ENCODE data around the gene ARSG.
A peak's percentile ranks its signal among the peaks of the same experiment; 100 is the strongest.

The ARSG gene

GRCh38 chr17:68456339-68457167 is 165.3 kb downstream of the ARSG start:
- peak; percentile 71 for DNase-seq

DNA sequence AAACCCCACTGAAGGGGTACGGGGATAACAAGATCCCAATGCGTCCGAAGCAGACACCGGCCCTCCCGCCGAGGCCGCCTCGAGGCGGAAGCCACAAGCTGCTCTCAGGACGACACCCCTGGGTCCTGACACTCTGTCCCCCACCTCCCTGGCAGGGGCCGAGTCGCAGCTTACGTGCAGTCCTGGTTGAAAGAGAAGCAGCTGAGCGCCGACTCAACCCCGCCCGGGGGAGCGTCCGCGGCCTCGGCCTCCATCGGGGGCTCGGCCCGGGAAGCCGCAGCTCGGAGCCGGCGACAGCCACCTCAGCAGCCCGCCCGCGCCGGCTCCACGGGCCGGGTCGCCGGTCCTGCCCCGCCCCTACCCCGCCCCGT is 165.9 kb downstream of the ARSG start, which contains the start of gene WIPI1:
TSS of gene WIPI1 (minus strand) at position 329 of the 371 bp plus-strand sequence. CDS start at position 254, 75 bp downstream.
- no peak for DNase-seq

GRCh38 chr17:68457539-68458259 is 166.4 kb downstream of the ARSG start:
- peak; percentile 99 for DNase-seq

DNA sequence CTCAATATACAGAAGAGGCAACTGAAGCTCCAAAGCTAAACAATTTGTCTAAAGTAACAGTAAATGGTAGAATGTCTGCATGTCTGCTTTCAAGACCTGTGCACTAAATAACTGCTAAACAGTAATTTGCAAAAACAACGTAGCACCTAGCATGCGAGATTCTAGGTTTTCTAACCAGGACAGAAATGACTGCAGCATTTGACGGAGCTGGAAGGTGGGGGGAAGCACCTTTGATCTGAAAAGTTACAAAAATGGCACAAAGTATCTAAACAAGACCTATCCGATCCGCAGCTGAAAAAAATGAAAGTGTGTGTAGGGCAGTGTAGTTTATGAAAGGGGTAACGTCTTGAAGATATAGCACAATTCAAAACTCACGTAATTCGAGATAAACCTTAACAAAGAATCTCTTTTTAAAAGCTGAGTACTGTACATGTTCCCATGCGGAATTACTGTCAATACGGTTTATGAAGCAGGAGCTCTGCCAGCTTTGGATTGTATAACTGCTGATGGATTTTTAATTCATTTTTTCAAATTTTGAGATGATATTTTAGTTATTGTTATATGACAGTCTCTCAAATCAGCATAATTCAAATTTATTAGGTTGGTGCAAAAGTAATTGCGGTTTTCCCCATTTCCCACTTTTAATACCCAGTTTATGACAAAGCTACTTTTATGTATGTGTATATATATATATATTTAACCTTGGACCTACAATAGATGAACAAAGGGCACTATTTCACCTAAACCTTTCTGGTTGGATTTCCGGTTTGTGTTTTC is 167.2 kb downstream of the ARSG start:
- DNase-seq: no peak

DNA sequence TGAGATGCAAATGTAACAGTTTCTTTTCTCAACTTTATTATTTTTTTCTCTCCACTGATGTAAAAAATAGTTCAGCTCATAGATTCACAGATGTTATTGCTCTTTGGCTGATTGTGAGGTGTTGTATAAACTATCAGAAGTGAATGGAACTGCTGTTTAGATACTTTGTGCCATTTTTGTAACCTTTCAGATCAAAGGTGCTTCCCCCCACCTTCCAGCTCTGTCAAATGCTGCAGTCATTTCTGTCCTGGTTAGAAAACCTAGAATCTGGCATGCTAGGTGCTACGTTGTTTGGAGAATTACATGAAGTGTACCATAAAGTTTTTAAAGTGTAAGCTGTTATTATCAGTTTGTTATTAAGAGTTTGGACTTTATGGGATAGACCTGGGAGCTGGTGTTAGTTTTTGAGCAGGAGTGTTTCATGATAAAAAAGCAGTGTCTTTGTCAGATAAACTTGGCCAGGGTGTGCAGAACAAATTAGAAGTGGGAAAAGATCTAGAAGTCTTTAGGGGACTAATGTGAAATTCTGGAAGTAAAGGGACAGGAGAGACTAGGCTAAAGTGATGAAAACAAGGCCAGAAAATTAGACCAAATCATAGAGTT is 167.8 kb downstream of the ARSG start:
- no peak for DNase-seq

GRCh38 chr17:68460146-68460545 is 168.9 kb downstream of the ARSG start:
- DNase-seq: no peak

DNA sequence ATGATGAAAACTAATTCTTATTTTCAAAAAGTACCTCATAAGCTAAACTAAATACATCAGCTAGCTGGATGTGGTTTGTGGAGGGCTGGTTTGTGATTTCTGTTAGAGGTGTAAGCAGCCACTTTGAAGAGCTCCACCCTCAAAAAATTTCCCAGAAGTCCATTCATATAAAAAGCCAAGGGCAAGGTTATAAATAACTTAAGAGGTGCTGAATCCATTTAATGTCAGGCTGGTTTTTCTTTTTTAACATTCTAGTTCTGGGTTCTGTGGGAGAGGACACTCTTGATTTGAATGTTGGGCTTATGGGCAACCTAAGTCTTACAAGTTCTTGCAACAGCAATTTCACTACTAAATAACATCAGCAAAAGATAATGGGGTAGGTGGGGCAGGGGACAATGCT is 169.4 kb downstream of the ARSG start:
- peak; percentile 47 for DNase-seq

DNA sequence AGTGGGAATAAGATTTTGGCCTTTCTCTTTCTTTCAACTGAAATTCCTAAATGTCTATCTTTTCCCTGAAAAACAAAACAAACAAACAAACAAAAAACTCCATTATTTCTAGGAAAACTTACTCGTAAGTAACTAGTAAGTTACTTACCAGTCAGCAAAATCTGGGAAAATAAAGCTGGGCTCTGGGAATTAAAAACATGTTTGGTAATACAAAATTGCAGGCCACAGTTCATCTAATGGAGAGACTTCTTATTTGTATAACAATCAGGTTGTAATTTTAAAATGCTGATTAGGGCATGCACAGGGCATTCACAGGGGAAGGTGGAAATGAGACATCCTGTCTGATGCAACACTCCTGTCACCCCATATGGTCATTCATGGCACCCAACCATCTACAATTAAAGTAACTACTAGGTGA is 169.8 kb downstream of the ARSG start:
- DNase-seq: peak; percentile 77

DNA sequence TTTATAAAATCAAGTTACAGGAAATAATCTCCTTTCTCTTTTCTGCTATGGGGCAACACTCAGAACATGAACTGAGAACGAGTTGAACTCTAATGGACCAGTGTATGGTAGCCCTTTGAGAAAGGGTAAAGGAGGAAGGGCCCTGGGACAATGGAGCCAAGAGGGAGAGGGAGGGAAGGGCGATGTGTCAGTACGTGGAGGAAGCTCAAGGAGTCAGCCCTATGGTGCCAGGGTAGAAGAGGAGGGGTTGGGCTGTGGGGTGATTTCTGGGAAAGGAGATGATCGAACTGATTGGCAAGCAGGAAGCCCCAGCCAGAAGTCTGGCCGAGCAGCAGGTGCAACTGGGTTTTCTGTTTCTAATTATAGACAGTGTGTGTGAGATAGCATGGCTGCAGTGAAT is 170.3 kb downstream of the ARSG start:
- DNase-seq: peak; percentile 70

- peak; percentile 94 for DNase-seq
Observed at GRCh38 chr17:68462381-68463210, 171.3 kb downstream of the ARSG start.

DNA sequence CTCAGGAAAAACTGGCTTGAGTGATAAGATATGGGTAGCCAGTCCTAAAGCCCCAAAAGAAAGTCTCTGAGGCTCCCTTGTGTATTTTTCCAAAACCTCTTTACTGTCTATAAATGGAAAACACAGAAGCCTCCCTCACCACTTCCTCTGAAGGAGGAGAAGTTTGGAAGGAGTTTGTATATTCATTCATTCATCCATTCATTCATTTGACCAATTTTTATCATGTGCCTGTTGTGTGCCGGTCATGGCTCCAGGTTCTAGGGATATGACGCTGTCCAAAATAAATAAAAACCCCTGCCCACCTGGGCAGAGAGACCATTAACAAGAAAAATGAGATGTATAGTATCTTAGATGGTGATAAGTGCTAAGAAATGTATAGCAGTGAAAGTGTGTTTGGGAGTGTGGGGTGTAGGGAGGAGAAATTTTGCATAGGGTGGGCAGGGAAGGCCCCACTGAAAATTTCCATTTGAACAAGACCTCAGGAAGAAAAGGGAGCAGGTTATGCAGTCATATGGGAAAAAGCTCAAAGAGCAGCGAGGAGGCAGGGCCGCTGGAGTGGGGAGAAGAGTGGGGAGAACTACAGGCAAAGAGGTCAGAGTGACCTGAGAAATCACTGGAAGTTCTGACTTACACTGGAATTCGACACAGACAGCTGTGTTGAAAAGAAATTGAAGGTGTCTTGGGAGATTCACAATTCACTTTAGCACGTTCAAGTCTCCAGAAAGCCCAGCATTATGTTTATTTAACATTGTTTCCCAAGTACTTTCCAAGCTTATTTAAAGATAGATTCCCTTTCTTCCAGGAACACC is 172.1 kb downstream of the ARSG start:
- DNase-seq: no peak

GRCh38 chr17:68468334-68468733 is 177.0 kb downstream of the ARSG start:
- DNase-seq: no peak

DNA sequence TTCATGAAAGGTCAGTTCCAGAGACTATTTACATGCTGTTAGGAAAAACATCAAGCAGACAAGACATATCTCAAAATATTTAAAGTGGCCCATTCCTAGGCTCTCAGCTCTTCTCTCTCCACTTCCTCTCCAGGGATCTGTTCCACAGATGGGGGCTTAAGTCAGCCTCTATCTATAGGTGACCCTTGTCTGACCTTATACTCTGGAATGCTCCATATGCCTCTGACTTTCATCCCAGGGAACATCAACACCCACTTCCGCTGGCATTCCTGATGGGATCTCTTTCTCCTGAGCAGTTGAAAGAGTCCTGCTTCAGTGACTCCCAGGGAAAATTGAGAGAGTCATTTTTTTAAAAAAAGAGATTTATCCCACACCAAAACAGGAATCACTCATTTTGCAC is 177.5 kb downstream of the ARSG start:
- no peak for DNase-seq

Data from NCI-H69 (cell line).